SKM-1 (cell line): ENCODE results near the gene SLC2A3.
"Not testable (repeated sequence)": the region's sequence is repeated elsewhere in the genome, so short reads cannot be mapped to it uniquely, and the experiment has no call there.

Experiments
- DNase-seq: peaks from one replicate; lab custom pipeline; 2025; ENCODE audit not compliant: unreplicated experiment; lab: John Stamatoyannopoulos, UW

SLC2A3 gene

DNA sequence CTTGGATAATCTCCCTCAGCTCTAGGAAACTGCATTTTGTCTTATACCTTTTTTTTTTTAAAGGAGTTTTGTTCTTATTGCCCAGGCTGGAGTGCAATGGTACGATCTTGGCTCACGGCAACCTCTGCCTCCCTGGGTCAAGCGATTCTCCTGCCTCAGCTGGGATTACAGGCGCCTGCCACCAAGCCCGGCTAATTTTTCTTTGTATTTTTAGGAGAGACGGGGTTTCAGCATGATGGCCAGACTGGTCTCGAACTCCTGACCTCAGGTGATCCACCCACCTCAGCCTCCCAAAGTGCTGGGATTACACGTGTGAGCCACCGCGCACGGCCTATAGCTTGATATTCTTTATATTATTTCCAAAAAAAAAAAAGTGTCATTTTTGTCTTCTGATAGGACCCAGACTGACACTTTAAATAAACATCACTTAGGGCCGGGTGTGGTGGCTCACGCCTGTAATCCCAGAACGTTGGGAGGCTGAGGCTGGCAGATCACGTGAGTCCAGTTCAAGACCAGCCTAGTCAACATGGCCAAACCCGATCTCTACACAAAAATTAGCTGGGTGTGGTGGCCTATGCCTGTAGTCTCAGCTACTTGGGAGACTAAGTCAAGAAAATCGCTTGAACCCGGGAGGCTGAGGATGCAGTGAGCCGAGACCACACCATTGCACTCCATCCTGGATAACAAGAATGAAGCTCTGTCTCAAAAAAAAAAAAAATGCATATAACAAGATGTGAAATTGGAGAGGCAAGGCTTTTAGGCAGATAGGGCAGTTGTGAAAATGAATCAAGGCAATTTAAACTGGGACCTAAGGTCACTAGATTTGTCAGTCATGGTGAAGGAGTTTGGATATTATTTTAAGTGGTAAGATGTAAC is 18.4 kb downstream of the SLC2A3 start:
- DNase-seq, result no peak

DNA sequence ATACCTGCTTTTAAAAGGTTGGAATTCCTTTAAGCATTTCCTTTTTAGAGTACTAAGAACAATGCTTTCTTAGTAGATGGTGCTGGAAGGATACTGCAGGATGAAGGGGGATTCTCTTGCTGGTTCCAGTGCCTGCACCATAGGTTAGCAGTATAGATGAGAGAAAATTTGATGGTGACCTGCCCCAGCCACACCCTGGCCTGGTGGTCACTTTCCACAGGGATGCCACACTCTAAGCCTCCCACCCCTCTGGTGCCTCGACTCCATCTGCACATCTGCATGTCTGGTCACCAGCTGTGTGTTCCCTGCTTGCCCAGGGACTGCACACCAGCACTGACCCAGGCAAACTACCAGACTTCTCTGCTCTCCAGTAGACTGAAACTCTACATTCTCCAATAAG is 19.1 kb downstream of the SLC2A3 start:
- no peak for DNase-seq

DNA sequence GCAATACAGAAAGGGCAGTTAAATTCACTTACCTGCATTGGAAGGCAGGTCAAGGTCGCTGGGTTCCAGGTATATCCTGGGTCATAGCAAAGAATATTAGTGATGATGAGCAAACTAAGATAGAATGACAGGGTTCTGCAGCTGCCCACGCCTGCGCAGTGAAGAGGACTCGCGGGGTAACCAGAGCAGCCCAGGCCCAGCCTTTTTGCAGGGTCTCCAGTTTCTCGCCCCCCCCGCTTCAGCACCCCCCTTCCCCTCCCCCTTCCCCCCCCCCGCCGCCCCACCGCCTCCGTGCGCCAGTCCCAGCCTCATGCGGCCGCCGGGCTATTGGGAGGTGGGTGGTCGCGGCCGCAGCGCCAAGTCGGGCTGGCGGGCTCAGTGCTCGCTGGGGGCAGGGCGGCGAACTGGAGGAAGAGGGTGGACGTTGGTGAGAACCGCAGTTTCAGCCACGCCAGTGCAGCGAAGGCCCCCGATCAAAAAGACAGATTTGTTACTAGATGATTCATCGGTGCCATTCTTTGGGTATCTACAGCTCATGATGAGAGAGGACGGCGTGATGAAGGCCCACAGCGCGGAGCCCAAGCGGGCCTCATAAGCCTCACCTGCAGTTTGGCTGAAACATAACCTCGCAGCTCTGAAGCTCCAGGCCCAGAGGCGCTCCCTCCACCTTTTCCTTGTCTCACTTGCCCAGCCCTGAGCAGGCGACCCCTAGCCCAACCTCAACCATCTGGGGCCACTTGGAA is 20.2 kb downstream of the SLC2A3 start:
- DNase-seq, result no peak

DNA sequence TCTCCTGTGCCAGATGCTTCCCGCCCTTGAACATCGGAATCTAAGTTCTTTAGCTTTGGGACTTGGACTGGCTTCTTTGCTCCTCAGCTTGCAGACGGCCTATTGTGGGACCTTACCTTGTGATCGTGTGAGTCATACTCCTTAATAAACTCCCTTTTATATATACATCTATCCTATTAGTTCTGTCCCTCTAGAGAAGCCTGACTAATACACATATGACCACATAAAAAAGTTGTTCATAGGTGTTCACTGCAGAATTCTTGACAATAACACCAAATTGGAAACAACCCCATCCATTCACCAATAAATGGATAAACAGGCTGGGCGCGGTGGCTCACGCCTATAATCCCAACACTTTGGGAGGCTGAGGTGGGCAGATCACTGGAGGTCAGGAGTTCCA is 25.9 kb downstream of the SLC2A3 start:
- not testable (repeated sequence) for DNase-seq

DNA sequence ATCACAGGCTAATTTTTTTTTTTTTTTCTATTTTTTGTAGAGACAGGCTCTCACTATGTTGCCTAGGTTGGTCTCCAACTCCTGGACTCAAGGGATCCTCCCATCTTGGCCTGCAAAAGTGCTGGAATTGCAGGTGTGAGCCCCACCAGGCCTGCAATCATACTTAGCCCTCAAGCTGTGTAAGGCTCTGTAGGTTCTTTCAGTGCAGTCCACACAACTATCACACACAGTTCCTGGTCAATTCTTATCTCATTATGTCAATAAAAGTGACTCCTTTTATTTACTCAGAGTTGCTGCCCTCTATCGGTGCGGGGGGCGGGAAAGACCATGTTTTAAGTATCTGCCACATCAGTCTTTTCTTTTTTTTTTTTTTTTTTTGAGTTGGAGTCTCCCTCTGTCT is 29.0 kb downstream of the SLC2A3 start:
- no peak for DNase-seq

- not testable (repeated sequence) for DNase-seq
Measured at GRCh38 chr12:7906303-7906702, 29.7 kb downstream of the SLC2A3 start.

- not testable (repeated sequence) for DNase-seq
Measured at GRCh38 chr12:7905600-7906125, 30.3 kb downstream of the SLC2A3 start.

DNA sequence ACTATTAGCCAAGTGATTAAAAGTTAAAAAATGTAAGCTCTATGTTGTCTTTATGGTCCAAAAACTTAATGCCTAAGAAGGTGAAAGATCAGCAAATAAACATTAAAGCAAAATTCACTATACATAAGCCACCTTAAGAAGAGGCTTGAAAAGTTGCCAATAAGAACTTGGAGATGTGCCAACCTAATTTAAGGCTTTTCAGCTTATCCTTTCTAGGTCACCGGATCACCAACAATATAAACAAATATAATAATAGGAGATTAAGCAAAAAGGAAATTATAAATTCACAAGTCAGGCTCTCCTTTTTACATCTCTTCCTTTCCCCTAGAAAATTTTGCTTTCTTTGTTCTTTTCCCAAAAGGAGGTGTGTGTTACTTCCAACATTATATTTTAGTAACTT is 30.9 kb downstream of the SLC2A3 start:
- DNase-seq, result no peak

DNA sequence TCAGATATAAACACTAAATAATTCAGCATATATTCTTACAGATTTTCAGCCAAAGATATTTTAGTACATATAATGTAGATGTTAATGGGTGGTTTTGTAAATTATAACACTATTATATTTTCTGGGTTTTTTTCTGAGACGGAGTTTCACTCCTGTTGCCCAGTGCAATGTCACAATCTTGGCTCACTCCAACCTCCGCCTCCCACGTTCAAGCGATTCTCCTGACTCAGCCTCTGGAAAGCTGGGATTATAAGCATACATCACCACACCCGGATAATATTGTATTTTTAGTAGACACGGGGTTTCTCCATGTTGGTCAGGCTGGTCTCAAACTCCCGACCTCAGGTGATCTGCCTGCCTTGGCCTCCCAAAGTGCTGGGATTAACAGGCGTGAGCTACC is 33.6 kb downstream of the SLC2A3 start:
- not testable (repeated sequence) for DNase-seq

GRCh38 chr12:7899755-7900154 is 36.2 kb downstream of the SLC2A3 start:
- DNase-seq, result no peak

DNA sequence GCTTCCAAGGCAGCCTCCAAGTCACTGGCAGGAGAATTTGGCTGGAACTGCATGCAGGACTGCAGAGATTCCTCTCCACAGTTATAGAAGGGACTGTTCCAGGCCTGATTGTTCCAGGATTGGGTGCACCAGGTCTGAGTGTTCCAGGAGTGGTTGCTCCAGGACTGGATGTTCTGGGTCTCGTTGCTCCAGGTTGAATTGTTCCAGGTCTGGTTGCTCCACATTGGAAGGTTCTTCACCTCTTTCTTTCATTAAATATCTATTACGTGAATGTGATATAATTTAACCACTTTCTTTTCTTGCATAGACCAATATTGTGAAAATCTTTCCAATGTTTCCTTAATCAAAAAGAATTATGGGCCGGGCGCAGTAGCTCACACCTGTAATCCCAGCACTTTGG is 39.3 kb downstream of the SLC2A3 start:
- DNase-seq, result not testable (repeated sequence)

- DNase-seq, result no peak
Measured at GRCh38 chr12:7892186-7892980, 43.6 kb downstream of the SLC2A3 start.

DNA sequence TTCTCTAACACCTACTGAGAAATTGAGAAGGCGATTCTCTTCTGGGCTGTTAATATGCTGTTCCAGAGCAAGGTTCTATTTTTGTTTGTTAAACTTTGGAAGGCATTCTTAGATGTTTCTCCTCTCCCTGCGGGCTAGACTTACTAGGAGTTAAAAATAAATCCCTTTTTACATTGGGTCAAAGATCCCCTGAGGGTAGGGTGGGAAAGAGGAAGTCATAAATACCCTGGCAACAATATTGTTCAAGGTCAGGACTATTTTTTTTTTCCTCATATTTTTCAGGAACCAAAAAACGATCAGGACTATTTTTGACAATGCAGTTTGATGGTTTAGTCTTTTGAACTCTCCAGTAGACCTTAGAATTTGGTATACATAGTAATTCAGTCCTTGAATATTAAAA is 51.3 kb downstream of the SLC2A3 start:
- no peak for DNase-seq

DNA sequence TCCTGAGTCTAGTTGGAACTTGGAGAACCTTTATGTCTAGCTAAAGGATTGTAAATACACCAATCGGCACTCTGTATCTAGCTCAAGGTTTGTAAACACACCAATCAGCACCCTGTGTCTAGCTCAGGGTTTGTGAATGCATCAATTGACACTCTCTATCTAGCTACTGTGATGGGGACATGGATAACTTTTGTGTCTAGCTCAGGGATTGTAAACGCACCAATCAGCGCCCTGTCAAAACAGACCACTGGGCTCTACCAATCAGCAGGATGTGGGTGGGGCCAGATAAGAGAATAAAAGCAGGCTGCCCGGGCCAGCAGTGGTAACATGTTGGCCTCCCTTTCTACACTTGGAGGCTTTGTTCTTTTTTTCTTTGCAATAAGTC is 54.3 kb downstream of the SLC2A3 start:
- DNase-seq, result not testable (repeated sequence)

GRCh38 chr12:7880952-7881735 is 54.8 kb downstream of the SLC2A3 start:
- DNase-seq, result not testable (repeated sequence)

DNA sequence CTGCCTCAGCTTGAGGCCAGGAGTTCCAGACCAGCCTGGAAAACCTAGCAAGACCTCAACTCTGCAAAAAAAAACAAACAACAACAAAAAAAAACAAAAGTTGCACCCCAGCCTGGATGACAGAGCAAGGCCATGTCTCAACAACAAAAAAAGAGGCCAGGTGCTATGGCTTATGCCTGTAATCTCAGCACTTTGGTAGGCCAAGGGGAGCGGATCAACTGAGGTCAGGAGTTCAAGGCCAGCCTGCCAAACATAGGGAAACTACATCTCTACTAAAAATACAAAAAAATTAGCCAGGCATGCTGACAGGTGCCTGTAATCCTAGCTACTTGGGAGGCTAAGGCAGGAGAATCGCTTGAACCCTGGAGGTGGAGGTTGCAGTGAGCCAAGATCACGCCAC is 56.7 kb downstream of the SLC2A3 start:
- no peak for DNase-seq

DNA sequence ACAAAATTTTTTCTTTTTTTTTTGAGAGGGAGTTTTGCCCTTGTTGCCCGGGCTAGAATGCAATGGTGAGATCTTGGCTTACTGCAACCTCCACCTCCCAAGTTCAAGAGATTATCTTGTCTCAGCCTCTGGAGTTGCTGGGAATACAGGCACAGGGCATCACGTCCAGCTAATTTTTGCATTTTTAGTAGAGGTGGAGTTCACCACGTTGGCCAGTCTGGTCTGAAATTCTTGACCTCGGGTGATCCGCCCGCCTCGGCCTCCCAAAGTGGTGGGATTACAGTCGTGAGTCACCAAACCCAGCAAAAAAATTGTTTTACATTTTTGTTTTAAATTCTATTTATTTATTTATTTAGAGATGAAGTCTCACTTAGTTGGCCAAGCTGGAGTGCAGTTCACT is 58.6 kb downstream of the SLC2A3 start:
- no peak for DNase-seq

- DNase-seq, result no peak
Measured at GRCh38 chr12:7872566-7873319, 63.2 kb downstream of the SLC2A3 start, which contains the start of gene SLC2A14. TSS of gene SLC2A14 (minus strand) at chr12:7872915. CDS start at chr12:7869880, 3,035 bp downstream.

- DNase-seq, result no peak
Measured at GRCh38 chr12:7870335-7870734, 65.7 kb downstream of the SLC2A3 start.
